ENCODE results near the gene PIP4K2A. TPM values are rescaled to one million over a fixed set of nuclear protein-coding genes. Genes with fewer than 3 reads are reported as not detected.

PIP4K2A gene
- total and polyA plus RNA-seq, 2 donors (not counting 3 experiments of a cell fraction or from before 2014, with no cell fraction given): 11.8 to 32.6 TPM

GRCh38 chr10:22599636-22600228 lies 114.6 kb downstream of the PIP4K2A start:
- no peaks in the 10 kb centered on the region for H3K79me2 ChIP-seq (ENCODE audit: control insufficient read depth, insufficient read depth, low read length)
- CTCF ChIA-PET: interaction anchor here (1.0 kb wide), 1 partner anchor 12 kb away, joined by 5 read pairs; no protein-coding TSS in a partner anchor
- no peak overlapping the region for H3K4me3 ChIP-seq (replicated peaks in 1 of 3; ENCODE audit: insufficient read depth in 1 of 3, low read depth in 1 of 3, low read length in 3 of 3)
- intact Hi-C loops (cut with micrococcal nuclease): no loop called here
- dilution Hi-C loops (cut with MboI; ENCODE audit: extremely low pct_ligation_motif_present, low sequenced_read_pairs): no loop called here
- no peak for FAIRE-seq
- no peaks in the 10 kb centered on the region for H3K9me1 ChIP-seq (replicated peaks; ENCODE audit: control insufficient read depth, extremely low read depth, insufficient read depth, low read length)
- POLR2A ChIA-PET: no interaction called here
- peaks cover 11% of the 10 kb centered on the region for H3K4me1 ChIP-seq (ENCODE audit: control insufficient read depth, extremely low read depth, insufficient read depth, low read length)
- peaks cover 0 to 4% of the 10 kb centered on the region in 2 experiments for H3K36me3 ChIP-seq (ENCODE audit: control insufficient read depth in 2 of 2, extremely low read depth in 1 of 2, insufficient read depth in 2 of 2, low read length in 2 of 2)
- DNase-seq (ENCODE audit: low read depth, low spot score): no peak
- no peaks in the 10 kb centered on the region for H4K20me1 ChIP-seq (replicated peaks; ENCODE audit: control insufficient read depth, extremely low read depth, insufficient read depth, low read length)
- TF ChIP-seq POLR2AphosphoS5 (IDR thresholded peaks at IDR 0.05; ENCODE audit: insufficient read depth, low read depth, low read length): no peak
- no peak for TF ChIP-seq POLR2A (IDR thresholded peaks at IDR 0.05; ENCODE audit: low read depth, low read length)
- no peak for TF ChIP-seq MYC (IDR thresholded peaks at IDR 0.05; ENCODE audit: low read depth, low read length)
- TF ChIP-seq JUN (IDR thresholded peaks at IDR 0.05; ENCODE audit: borderline replicate concordance, insufficient read depth, insufficient read length, low read depth): no peak
- TF ChIP-seq GATA2 (IDR thresholded peaks at IDR 0.05; ENCODE audit: insufficient read depth, insufficient read length, low read depth, low read length): no peak
- TF ChIP-seq FOS (IDR thresholded peaks at IDR 0.05; ENCODE audit: borderline replicate concordance, insufficient read depth, low read length): no peak
- H3K9ac ChIP-seq (replicated peaks; ENCODE audit: extremely low read depth, insufficient read depth, low read length): no peak overlapping the region
- peak overlapping the region; percentile 13 for H3K27ac ChIP-seq (ENCODE audit: insufficient read depth, low read depth, low read length)
- H3K27me3 ChIP-seq (ENCODE audit: control insufficient read depth in 2 of 2, insufficient read depth in 2 of 2, low read length in 2 of 2): no peaks in the 10 kb centered on the region
- no peak overlapping the region for H3K4me2 ChIP-seq (ENCODE audit: insufficient read depth, low read length)
- H2AFZ ChIP-seq (ENCODE audit: low read depth, low read length): no peak overlapping the region
- no peaks in the 10 kb centered on the region for H3K9me3 ChIP-seq (replicated peaks; ENCODE audit: control insufficient read depth, insufficient read depth, low read length)
- no TSS peak for BruUV-seq (replicated peaks)

- H2AFZ ChIP-seq (ENCODE audit: low read depth, low read length): no peak overlapping the region
- no peaks in the 10 kb centered on the region for H4K20me1 ChIP-seq (replicated peaks; ENCODE audit: control insufficient read depth, extremely low read depth, insufficient read depth, low read length)
- peaks cover 0 to 4% of the 10 kb centered on the region in 2 experiments for H3K36me3 ChIP-seq (ENCODE audit: control insufficient read depth in 2 of 2, extremely low read depth in 1 of 2, insufficient read depth in 2 of 2, low read length in 2 of 2)
- no peaks in the 10 kb centered on the region for H3K79me2 ChIP-seq (ENCODE audit: control insufficient read depth, insufficient read depth, low read length)
- POLR2A ChIA-PET: no interaction called here
- H3K9me3 ChIP-seq (replicated peaks; ENCODE audit: control insufficient read depth, insufficient read depth, low read length): no peaks in the 10 kb centered on the region
- BruUV-seq (replicated peaks): no TSS peak
- TF ChIP-seq JUN (IDR thresholded peaks at IDR 0.05; ENCODE audit: borderline replicate concordance, insufficient read depth, insufficient read length, low read depth) (peak; percentile 88), FOS (IDR thresholded peaks at IDR 0.05; ENCODE audit: borderline replicate concordance, insufficient read depth, low read length) (peak; percentile 88), POLR2AphosphoS5 (IDR thresholded peaks at IDR 0.05; ENCODE audit: insufficient read depth, low read depth, low read length) (no peak)
- CTCF ChIA-PET: interaction anchor here (1.0 kb wide), 2 partner anchors 12 to 19 kb away, joined by 3 to 5 read pairs; no protein-coding TSS in a partner anchor
- H3K27ac ChIP-seq (ENCODE audit: insufficient read depth, low read depth, low read length): peak overlapping the region; percentile 13
- no peak overlapping the region for H3K9ac ChIP-seq (replicated peaks; ENCODE audit: extremely low read depth, insufficient read depth, low read length)
- dilution Hi-C loops (cut with MboI; ENCODE audit: extremely low pct_ligation_motif_present, low sequenced_read_pairs): no loop called here
- H3K9me1 ChIP-seq (replicated peaks; ENCODE audit: control insufficient read depth, extremely low read depth, insufficient read depth, low read length): no peaks in the 10 kb centered on the region
- peaks cover 11% of the 10 kb centered on the region for H3K4me1 ChIP-seq (ENCODE audit: control insufficient read depth, extremely low read depth, insufficient read depth, low read length)
- intact Hi-C loops (cut with micrococcal nuclease): no loop called here
- DNase-seq (ENCODE audit: low read depth, low spot score): peak; percentile 40
- no peak overlapping the region for H3K4me3 ChIP-seq (replicated peaks in 1 of 3; ENCODE audit: insufficient read depth in 1 of 3, low read depth in 1 of 3, low read length in 3 of 3)
- H3K4me2 ChIP-seq (ENCODE audit: insufficient read depth, low read length): peak overlapping the region; percentile 39
- no peak for FAIRE-seq
- H3K27me3 ChIP-seq (ENCODE audit: control insufficient read depth in 2 of 2, insufficient read depth in 2 of 2, low read length in 2 of 2): no peaks in the 10 kb centered on the region
Measured at GRCh38 chr10:22599048-22599561, 115.3 kb downstream of the PIP4K2A start.
